Measurements from ENCODE around the gene TNFRSF4.

Gene TNFRSF4

GRCh38 chr1:1170215-1171091 is 43.5 kb downstream of the TNFRSF4 start:
- DNase-seq (ENCODE audit: low read depth): no peak
- TF ChIP-seq, protein P1, sequence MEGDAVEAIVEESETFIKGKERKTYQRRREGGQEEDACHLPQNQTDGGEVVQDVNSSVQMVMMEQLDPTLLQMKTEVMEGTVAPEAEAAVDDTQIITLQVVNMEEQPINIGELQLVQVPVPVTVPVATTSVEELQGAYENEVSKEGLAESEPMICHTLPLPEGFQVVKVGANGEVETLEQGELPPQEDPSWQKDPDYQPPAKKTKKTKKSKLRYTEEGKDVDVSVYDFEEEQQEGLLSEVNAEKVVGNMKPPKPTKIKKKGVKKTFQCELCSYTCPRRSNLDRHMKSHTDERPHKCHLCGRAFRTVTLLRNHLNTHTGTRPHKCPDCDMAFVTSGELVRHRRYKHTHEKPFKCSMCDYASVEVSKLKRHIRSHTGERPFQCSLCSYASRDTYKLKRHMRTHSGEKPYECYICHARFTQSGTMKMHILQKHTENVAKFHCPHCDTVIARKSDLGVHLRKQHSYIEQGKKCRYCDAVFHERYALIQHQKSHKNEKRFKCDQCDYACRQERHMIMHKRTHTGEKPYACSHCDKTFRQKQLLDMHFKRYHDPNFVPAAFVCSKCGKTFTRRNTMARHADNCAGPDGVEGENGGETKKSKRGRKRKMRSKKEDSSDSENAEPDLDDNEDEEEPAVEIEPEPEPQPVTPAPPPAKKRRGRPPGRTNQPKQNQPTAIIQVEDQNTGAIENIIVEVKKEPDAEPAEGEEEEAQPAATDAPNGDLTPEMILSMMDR (conservative IDR thresholded peaks at IDR 0.05; ENCODE audit: control insufficient read depth, insufficient read depth, low read depth, low read length): no peak
- H3K4me3 ChIP-seq (ENCODE audit: control insufficient read depth, low read depth, low read length): no peak overlapping the region

- TF ChIP-seq, protein P1 (conservative IDR thresholded peaks at IDR 0.05; ENCODE audit: control insufficient read depth, insufficient read depth, low read depth, low read length): no peak
- no peak overlapping the region for H3K4me3 ChIP-seq (ENCODE audit: control insufficient read depth, low read depth, low read length)
- DNase-seq (ENCODE audit: low read depth): no peak
These were observed 44.3 kb downstream of the TNFRSF4 start for GRCh38 chr1:1169429-1170214.

DNA sequence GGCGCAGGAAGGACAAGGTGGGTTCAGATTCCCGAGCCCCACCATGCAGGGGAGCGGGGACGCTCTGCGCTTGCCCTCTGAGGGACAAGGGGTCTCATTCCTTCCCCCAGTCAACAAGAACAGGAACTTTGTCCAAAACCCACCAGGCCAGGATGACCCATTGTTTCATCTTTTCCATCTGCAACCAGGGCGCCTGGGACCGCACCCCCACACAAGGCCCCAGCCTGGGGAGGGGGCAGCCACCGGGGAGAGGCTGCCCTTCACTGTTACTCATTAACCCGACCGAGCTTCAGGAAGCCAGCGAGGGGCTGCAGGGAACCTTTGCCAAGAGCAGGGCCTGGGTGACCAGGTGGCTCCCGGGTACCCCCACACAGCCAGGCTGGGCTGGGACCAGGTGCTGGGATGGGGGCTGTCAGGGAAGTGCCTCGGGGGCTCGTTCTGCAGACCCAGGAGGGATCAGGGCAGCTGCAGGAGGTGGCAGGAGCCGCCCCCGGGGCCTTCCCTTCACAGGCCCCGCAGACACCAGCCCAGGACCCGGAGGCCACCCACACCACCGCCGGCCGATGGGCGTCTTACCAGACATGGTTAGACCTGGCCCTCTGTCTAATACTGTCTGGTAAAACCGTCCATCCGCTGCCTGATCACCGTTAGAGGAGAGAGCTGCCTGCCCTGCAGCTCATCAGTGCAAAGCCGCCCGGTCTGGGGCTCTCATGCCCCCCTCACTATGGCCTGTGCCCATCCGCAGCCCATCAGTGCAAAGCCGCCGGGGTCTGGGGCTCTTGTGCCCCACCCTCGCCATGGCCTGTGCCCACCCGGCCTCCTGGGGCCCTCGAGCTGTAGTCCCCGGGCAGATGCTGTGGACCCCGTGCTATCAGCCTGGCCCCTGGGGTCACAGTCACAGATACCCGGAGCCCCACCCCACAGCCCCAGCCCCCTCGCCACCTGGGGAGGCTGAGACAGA is 45.2 kb downstream of the TNFRSF4 start:
- no peak overlapping the region for H3K4me3 ChIP-seq (ENCODE audit: control insufficient read depth, low read depth, low read length)
- DNase-seq (ENCODE audit: low read depth): no peak
- TF ChIP-seq, protein P1 (conservative IDR thresholded peaks at IDR 0.05; ENCODE audit: control insufficient read depth, insufficient read depth, low read depth, low read length): no peak

DNA sequence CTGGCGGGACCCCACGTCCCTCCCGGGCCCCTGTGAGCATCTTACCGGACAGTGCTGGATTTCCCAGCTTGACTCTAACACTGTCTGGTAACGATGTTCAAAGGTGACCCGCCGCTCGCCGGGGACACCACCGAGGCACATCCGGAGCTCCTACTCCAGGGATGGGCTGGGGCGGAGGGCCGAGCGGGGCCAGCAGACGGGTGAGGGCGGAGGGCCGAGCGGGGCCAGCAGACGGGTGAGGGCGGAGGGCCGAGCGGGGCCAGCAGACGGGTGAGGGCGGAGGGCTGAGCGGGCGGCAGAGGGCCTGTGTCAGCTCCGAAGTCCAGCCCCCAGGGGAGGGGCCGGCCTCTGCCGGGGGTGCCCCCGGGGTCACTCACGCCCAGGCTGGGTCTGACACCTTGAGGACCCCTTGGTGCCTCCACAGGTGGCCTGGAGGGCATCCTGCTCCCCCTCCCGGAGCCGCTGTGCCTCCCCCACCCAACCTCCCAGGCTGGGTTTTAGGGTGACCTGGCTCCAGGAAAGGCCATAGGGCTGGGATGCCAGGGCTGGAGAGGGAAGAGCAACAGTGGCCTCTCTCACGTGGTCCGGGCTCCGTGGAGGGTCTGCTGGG is 46.0 kb downstream of the TNFRSF4 start:
- H3K4me3 ChIP-seq (ENCODE audit: control insufficient read depth, low read depth, low read length): no peak overlapping the region
- TF ChIP-seq, protein P1 (conservative IDR thresholded peaks at IDR 0.05; ENCODE audit: control insufficient read depth, insufficient read depth, low read depth, low read length): no peak
- no peak for DNase-seq (ENCODE audit: low read depth)

GRCh38 chr1:1167398-1167821 is 46.5 kb downstream of the TNFRSF4 start:
- DNase-seq (ENCODE audit: low read depth): no peak
- TF ChIP-seq, protein P1 (conservative IDR thresholded peaks at IDR 0.05; ENCODE audit: control insufficient read depth, insufficient read depth, low read depth, low read length): no peak
- no peak overlapping the region for H3K4me3 ChIP-seq (ENCODE audit: control insufficient read depth, low read depth, low read length)
